A549 (cell line): ENCODE measurements around the gene ZNF492. TPM values are rescaled to one million over a fixed set of nuclear protein-coding genes. Genes with fewer than 3 reads are reported as not detected.

Source experiments
- ATAC-seq, 2 experiments: fragments of 200-7000 bp in 1 of 2; fragments of >200 bp in 1 of 2; cut with Nextera tagmentation in 1 of 2; cut with Tn5 transposase in 1 of 2; 3 replicates each; pipeline versions ENCODE4 v1.8.0 to v1.9.1; 2018 to 2020; ENCODE audit warnings: mild to moderate bottlenecking in 1 of 2, moderate library complexity in 1 of 2
- CTCF ChIA-PET: fragments of 300-600 bp; sonication (Branson Sonifier 250); formaldehyde crosslinking; extraction: SDS; loops from one replicate; lab custom pipeline; 2021; ENCODE audit warnings: antibody characterized with exemption, inconsistent platforms; lab: Yijun Ruan, JAX
- POLR2A ChIA-PET: fragments of 350-600 bp; formaldehyde crosslinking; extraction: SDS; loops from one replicate; lab custom pipeline; 2021; ENCODE audit warnings: antibody characterized with exemption, inconsistent platforms; lab: Yijun Ruan, JAX
- DNase-seq, 2 experiments: peaks; one replicate each; pipeline versions ENCODE4 v3.0.0 to v3.0.0-alpha.2; 2011 to 2016; ENCODE audit warnings: low read depth in 1 of 2, low spot score in 1 of 2
- FAIRE-seq: peaks from 2 replicates; lab custom pipeline; 2011; peaks lifted over from hg19 to GRCh38; lab: Jason Lieb, UNC
- H3K27ac ChIP-seq, 2 experiments: fragments of >200 bp; sonication (Bioruptor Twin); formaldehyde crosslinking; 3 replicates each; pipeline ENCODE4 v1.5.1; 2016 to 2017
- H3K4me1 ChIP-seq: fragments of >200 bp; sonication (Bioruptor Twin); formaldehyde crosslinking; 3 replicates; pipeline ENCODE4 v1.6.1; 2016
- H3K4me2 ChIP-seq: fragments of >200 bp; sonication (Bioruptor Twin); formaldehyde crosslinking; 3 replicates; pipeline ENCODE4 v1.6.1; 2016
- H3K4me3 ChIP-seq: fragments of >200 bp; sonication (Bioruptor Twin); formaldehyde crosslinking; 3 replicates; pipeline ENCODE4 v1.5.1; 2016
- H3K9me3 ChIP-seq: fragments of >200 bp; sonication (Bioruptor Twin); formaldehyde crosslinking; 3 replicates; pipeline ENCODE4 v1.6.1; 2016
- ATOH8 ChIP-seq: fragments of 250-450 bp; sonication (Bioruptor Pico); IDR thresholded peaks from 2 replicates; pipeline ENCODE4 v1.5.0; 2020; ENCODE audit warnings: low read depth, mild to moderate bottlenecking, moderate library complexity
- CBX2 ChIP-seq: fragments of 200-600 bp; sonication (generic); IDR thresholded peaks from 2 replicates; pipeline ENCODE4 v1.6.1; 2016; ENCODE audit warnings: low read depth, mild to moderate bottlenecking, borderline replicate concordance
- EHMT2 ChIP-seq: fragments of 200-600 bp; sonication (generic); IDR thresholded peaks from 2 replicates; pipeline ENCODE4 v1.6.1; 2016; ENCODE audit warnings: antibody characterized with exemption, low read depth, mild to moderate bottlenecking, moderate library complexity
- ESRRA ChIP-seq: fragments of 150-350 bp; IDR thresholded peaks from 2 replicates; pipeline ENCODE4 v1.6.1; 2014; ENCODE audit warnings: mild to moderate bottlenecking, low read length, borderline replicate concordance
- FOSL2 ChIP-seq, 2 experiments: fragments of 450-650 bp in 1 of 2; fragments of >200 bp in 1 of 2; sonication (Bioruptor Twin) in 1 of 2; formaldehyde crosslinking; IDR thresholded peaks; 2 replicates each; pipeline versions ENCODE4 v1.5.0 to v1.6.1; 2016 to 2020; ENCODE audit warnings: mild to moderate bottlenecking in 1 of 2, moderate library complexity in 1 of 2
- FOXS1 ChIP-seq: fragments of 250-450 bp; sonication (Bioruptor Pico); IDR thresholded peaks from 2 replicates; pipeline ENCODE4 v1.5.0; 2020; ENCODE audit warnings: mild to moderate bottlenecking, moderate library complexity
- HOXB5 ChIP-seq: fragments of 250-450 bp; sonication (Bioruptor Pico); IDR thresholded peaks from 2 replicates; pipeline ENCODE4 v1.5.0; 2020; ENCODE audit warnings: mild to moderate bottlenecking, moderate library complexity
- KDM5A ChIP-seq: fragments of 200-600 bp; sonication (generic); IDR thresholded peaks from 2 replicates; pipeline ENCODE4 v1.6.1; 2016; ENCODE audit warnings: antibody characterized with exemption, mild to moderate bottlenecking
- MAX ChIP-seq: IDR thresholded peaks from 2 replicates; pipeline ENCODE4 v1.6.1; 2012
- MYC ChIP-seq: IDR thresholded peaks from 2 replicates; pipeline ENCODE4 v1.6.1; 2012; ENCODE audit warnings: mild to moderate bottlenecking, inconsistent platforms, low read length, improper control_type of control experiment, borderline replicate concordance
- PHF8 ChIP-seq: fragments of 200-600 bp; sonication (generic); IDR thresholded peaks from 2 replicates; pipeline ENCODE4 v1.6.1; 2016; ENCODE audit warnings: low read depth, mild to moderate bottlenecking, antibody characterized with exemption, moderate library complexity, borderline replicate concordance
- POLR2AphosphoS2 ChIP-seq: conservative IDR thresholded peaks from 2 replicates; pipeline ENCODE4 v1.6.1; 2012; ENCODE audit warnings: low read length, improper control_type of control experiment, inconsistent platforms
- RCOR1 ChIP-seq: fragments of 150-350 bp; IDR thresholded peaks from 2 replicates; pipeline ENCODE4 v1.6.1; 2014; ENCODE audit warnings: antibody characterized with exemption, low read length, low read depth
- SREBF2 ChIP-seq: fragments of 450-650 bp; IDR thresholded peaks from 2 replicates; pipeline ENCODE4 v1.6.1; 2014; ENCODE audit warnings: mild to moderate bottlenecking, moderate library complexity
- TFCP2L1 ChIP-seq: fragments of 250-450 bp; sonication (Bioruptor Pico); IDR thresholded peaks from 2 replicates; pipeline ENCODE4 v1.5.0; 2021; ENCODE audit warnings: mild to moderate bottlenecking
- ZNF302 ChIP-seq: fragments of 250-450 bp; sonication (Bioruptor Pico); IDR thresholded peaks from 2 replicates; pipeline ENCODE4 v1.9.0; 2021; ENCODE audit warnings: inconsistent platforms, mild to moderate bottlenecking, moderate library complexity
- ZSCAN20 ChIP-seq: fragments of 250-450 bp; sonication (Bioruptor Pico); IDR thresholded peaks from 2 replicates; pipeline ENCODE4 v1.8.0; 2022; ENCODE audit warnings: mild to moderate bottlenecking, moderate library complexity
- WGBS: methylation state at CpG from one replicate; pipeline ENCODE4 v1.1.6; 2017; ENCODE audit errors: missing lambda C conversion rate; 5-methylcytosine and 5-hydroxymethylcytosine counted together
- polyA plus RNA-seq, 4 experiments: library from polyadenylated mRNA; depleted of rRNA in 3 of 4; stranded (reverse); fragments of >200 nt; fragmentation: RNase III in 1 of 4; extraction: RNeasy Plus Mini Kit Qiagen cat#74134 plus additional on column Dnase treatment in 1 of 4; gene quantifications; 2 replicates in 3 of 4; 3 replicates in 1 of 4; pipeline ENCODE4 v1.2.3, GENCODE V29; 2011 to 2017
- TF ChIP-seq, protein P1 (sequence below): fragments of 250-450 bp; sonication (Bioruptor Pico); IDR thresholded peaks from 2 replicates; pipeline ENCODE4 v1.5.0; 2021; ENCODE audit warnings: mild to moderate bottlenecking, moderate library complexity, borderline replicate concordance
- TF ChIP-seq, protein P2 (sequence below): fragments of >200 bp; sonication (Bioruptor Twin); formaldehyde crosslinking; IDR thresholded peaks from 3 replicates; pipeline ENCODE4 v1.6.1; 2016

ZNF492 gene
- polyA plus RNA-seq, 2 of the 4 experiments (the other 2 are of a cell fraction) = not detected

DNA sequence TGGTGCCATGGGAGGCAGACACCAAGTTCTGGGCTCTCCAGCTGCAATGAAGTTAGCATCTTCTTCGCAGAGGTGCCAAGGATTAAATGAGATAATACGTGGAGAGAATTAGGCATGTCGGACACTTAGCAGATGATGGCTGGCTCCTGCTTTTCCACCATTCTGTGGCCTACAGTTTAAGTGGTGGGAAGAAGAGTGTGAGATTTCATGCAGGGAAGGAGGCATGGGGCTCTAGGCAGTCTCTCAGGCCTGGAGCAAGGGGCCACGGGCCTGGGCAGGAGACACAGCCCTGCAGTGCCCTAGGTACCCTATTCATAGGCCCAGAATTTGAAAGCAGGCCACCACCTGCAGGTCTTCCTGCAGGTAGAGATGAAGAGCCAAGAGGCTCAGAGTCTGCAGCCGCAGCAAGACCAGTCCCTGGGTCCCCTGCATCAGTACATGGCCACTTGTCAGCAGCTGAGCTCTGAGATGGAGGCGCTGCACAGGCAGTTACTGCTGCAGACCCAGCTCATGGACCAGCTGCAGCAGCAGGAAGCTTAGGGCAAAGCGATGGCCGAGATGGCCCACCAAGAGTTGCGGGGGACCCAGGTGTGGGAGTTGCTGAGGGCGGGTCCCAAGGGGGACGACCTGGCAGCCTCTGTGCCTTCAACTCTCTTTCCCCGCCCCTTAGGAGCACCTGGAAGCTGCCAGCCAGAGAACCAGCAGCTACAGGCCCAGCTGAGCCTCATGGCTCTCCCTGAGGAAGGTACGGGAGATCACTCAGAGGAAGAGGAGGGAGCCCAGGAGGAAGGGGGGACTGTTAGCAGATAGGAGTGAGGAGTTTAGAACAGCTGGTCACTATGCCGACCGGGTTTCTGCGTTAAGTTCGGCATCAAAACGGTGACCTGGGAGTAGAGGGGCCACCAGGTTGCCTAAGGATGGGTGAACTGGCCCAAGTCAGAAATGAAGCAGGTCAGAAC is 33.2 kb upstream of the ZNF492 start:
- ChIA-PET POLR2A (no interaction called here), CTCF (no interaction called here)
- 17% methylated on average over 12 of the region's 18 CpGs for WGBS
- no peak overlapping the region for H3K4me3 ChIP-seq
- H3K4me1 ChIP-seq = no peaks in the 10 kb centered on the region
- DNase-seq = no peak
- TF ChIP-seq SREBF2 (no peak), PHF8 (no peak), ESRRA (no peak), FOSL2 (IDR thresholded peaks at IDR 0.05) (no peak), FOSL2 (CRISPR knock-in tag; IDR thresholded peaks at IDR 0.05) (no peak), ZSCAN20 (CRISPR knock-in tag) (no peak), CBX2 (no peak), EHMT2 (no peak)
- TF ChIP-seq, protein P1, sequence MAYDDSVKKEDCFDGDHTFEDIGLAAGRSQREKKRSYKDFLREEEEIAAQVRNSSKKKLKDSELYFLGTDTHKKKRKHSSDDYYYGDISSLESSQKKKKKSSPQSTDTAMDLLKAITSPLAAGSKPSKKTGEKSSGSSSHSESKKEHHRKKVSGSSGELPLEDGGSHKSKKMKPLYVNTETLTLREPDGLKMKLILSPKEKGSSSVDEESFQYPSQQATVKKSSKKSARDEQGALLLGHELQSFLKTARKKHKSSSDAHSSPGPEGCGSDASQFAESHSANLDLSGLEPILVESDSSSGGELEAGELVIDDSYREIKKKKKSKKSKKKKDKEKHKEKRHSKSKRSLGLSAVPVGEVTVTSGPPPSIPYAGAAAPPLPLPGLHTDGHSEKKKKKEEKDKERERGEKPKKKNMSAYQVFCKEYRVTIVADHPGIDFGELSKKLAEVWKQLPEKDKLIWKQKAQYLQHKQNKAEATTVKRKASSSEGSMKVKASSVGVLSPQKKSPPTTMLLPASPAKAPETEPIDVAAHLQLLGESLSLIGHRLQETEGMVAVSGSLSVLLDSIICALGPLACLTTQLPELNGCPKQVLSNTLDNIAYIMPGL (CRISPR knock-in tag) = no peak
- TF ChIP-seq, protein P2, sequence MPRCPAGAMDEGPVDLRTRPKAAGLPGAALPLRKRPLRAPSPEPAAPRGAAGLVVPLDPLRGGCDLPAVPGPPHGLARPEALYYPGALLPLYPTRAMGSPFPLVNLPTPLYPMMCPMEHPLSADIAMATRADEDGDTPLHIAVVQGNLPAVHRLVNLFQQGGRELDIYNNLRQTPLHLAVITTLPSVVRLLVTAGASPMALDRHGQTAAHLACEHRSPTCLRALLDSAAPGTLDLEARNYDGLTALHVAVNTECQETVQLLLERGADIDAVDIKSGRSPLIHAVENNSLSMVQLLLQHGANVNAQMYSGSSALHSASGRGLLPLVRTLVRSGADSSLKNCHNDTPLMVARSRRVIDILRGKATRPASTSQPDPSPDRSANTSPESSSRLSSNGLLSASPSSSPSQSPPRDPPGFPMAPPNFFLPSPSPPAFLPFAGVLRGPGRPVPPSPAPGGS = no peak
- peaks cover 46% of the 10 kb centered on the region for H3K9me3 ChIP-seq
- no peak for FAIRE-seq
- ATAC-seq = no peak
- H3K27ac ChIP-seq = no peak overlapping the region
- H3K4me2 ChIP-seq = no peak overlapping the region

DNA sequence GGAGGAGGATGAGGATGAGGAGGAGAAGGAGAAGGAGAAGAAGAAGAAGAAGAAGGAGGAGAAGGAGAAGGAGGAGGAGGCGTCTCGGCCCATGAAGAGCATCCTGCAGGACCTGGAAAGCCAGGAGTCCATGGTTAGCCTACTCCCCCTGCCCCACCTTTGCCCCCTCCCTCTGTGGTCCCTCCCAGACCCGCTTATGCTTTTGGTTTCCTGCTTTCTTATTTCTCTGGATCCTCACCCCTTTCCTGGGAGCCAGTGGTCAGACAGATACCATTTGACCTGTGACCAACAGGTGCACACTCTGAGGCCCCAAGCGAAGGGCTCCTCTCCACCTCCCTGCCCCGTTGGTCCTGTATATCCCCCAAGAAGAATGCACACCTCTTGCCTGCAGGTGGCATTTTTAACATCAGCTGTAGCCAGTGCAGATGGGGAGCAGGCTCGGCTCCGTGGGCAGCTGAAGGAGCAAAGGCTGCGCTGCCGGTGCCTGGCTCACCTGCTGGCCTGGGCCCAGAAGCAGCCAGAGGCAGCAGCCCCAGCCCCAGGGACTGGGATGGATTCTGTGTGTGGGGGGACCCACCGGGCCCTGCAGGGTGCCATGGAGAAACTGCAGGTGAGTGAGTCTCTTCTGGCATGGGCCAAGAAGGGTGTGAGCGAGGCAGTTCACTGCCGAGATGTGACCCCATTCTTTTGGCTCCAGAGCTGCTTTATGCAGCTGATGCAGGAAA is 32.1 kb upstream of the ZNF492 start:
- no peaks in the 10 kb centered on the region for H3K4me1 ChIP-seq
- no peak overlapping the region for H3K4me2 ChIP-seq
- CTCF ChIA-PET = interaction anchor here (0.6 kb wide), 1 partner anchor 691 kb away, joined by 3 read pairs; no protein-coding TSS in a partner anchor
- DNase-seq (no peak), ATAC-seq (no peak), FAIRE-seq (no peak)
- POLR2A ChIA-PET = no interaction called here
- no peak overlapping the region for H3K27ac ChIP-seq
- TF ChIP-seq KDM5A (no peak), TFCP2L1 (no peak), MYC (no peak), POLR2AphosphoS2 (no peak), ZNF302 (CRISPR knock-in tag) (no peak), ZSCAN20 (CRISPR knock-in tag) (no peak), RCOR1 (no peak), ESRRA (no peak), ATOH8 (CRISPR knock-in tag) (no peak), MAX (no peak), HOXB5 (CRISPR knock-in tag) (no peak), FOXS1 (CRISPR knock-in tag) (no peak)
- 10% methylated on average over 12 of the region's 12 CpGs for WGBS
- H3K4me3 ChIP-seq = no peak overlapping the region
- peaks cover 45% of the 10 kb centered on the region for H3K9me3 ChIP-seq
